Measurements from ENCODE around the gene USP35. TPM values are rescaled to one million over a fixed set of nuclear protein-coding genes. Genes with fewer than 3 reads are reported as not detected.
"Not testable (repeated sequence)": the region's sequence is repeated elsewhere in the genome, so short reads cannot be mapped to it uniquely, and the experiment has no call there.

Gene USP35
- total and polyA plus RNA-seq, 2 experiments from 2014 or later = 2.7 to 7.0 TPM

- DNase-seq = no peak
- H3K4me1 ChIP-seq (ENCODE audit: insufficient read depth) = no peaks in the 10 kb centered on the region
- 85 to 90% methylated on average over 14 of the region's 14 CpGs for WGBS, 2 experiments (ENCODE audit: low coverage in 1 of 2, low lambda C conversion rate in 2 of 2, missing lambda C conversion rate in 2 of 2)
- H3K9ac ChIP-seq = no peak overlapping the region
- H3K4me3 ChIP-seq = no peak overlapping the region
- no peaks in the 10 kb centered on the region for H3K36me3 ChIP-seq (ENCODE audit: low read depth)
- in situ Hi-C loops (cut with MboI) = loop anchor here (10.0 kb wide), 1 partner anchor 344 kb away; no protein-coding TSS in a partner anchor
- TF ChIP-seq EZH2phosphoT487 (IDR thresholded peaks at IDR 0.05; ENCODE audit: insufficient read depth, low read depth) (no peak), EZH2 (IDR thresholded peaks at IDR 0.05; ENCODE audit: insufficient read depth, poor library complexity, severe bottlenecking) (no peak)
- no peaks in the 10 kb centered on the region for H3K9me2 ChIP-seq (ENCODE audit: insufficient read depth)
- no peaks in the 10 kb centered on the region for H4K20me1 ChIP-seq (ENCODE audit: insufficient read depth)
- no peak overlapping the region for H3K27ac ChIP-seq
- H2AFZ ChIP-seq = no peak overlapping the region
- no peaks in the 10 kb centered on the region for H3F3A ChIP-seq (ENCODE audit: insufficient read depth)
- no peak overlapping the region for H3K4me2 ChIP-seq (ENCODE audit: unreplicated experiment)
- H3K27me3 ChIP-seq (replicated peaks; ENCODE audit: insufficient read depth) = no peaks in the 10 kb centered on the region
- no peaks in the 10 kb centered on the region for H3K9me3 ChIP-seq (ENCODE audit: low read depth)
- H3K79me2 ChIP-seq (ENCODE audit: insufficient read depth) = no peaks in the 10 kb centered on the region
Observed at GRCh38 chr11:78220218-78221157, 31.8 kb downstream of the USP35 start.

- Histone ChIP-seq H3K4me2 (ENCODE audit: unreplicated experiment) (no peak overlapping the region), H3K79me2 (ENCODE audit: insufficient read depth) (no peaks in the 10 kb centered on the region), H4K20me1 (ENCODE audit: insufficient read depth) (no peaks in the 10 kb centered on the region), H3K27me3 (replicated peaks; ENCODE audit: insufficient read depth) (no peaks in the 10 kb centered on the region), H3K4me1 (ENCODE audit: insufficient read depth) (no peaks in the 10 kb centered on the region), H3K36me3 (ENCODE audit: low read depth) (no peaks in the 10 kb centered on the region), H3K9me2 (ENCODE audit: insufficient read depth) (no peaks in the 10 kb centered on the region), H3K9ac (no peak overlapping the region), H3K4me3 (no peak overlapping the region), H2AFZ (no peak overlapping the region), H3K9me3 (ENCODE audit: low read depth) (no peaks in the 10 kb centered on the region), H3F3A (ENCODE audit: insufficient read depth) (no peaks in the 10 kb centered on the region), H3K27ac (no peak overlapping the region)
- DNase-seq = no peak
- TF ChIP-seq EZH2 (IDR thresholded peaks at IDR 0.05; ENCODE audit: insufficient read depth, poor library complexity, severe bottlenecking) (no peak), EZH2phosphoT487 (IDR thresholded peaks at IDR 0.05; ENCODE audit: insufficient read depth, low read depth) (no peak)
- in situ Hi-C loops (cut with MboI) = loop anchor here (10.0 kb wide), 1 partner anchor 343 kb away; no protein-coding TSS in a partner anchor
- WGBS, 2 experiments (ENCODE audit: low coverage in 1 of 2, low lambda C conversion rate in 2 of 2, missing lambda C conversion rate in 2 of 2) = 88 to 89% methylated on average over 13 of the region's 13 CpGs
Observed at GRCh38 chr11:78221396-78222315, 32.9 kb downstream of the USP35 start.

- H4K20me1 ChIP-seq (ENCODE audit: insufficient read depth); H3K9me3 ChIP-seq (ENCODE audit: low read depth); H3K9ac ChIP-seq; H3F3A ChIP-seq (ENCODE audit: insufficient read depth); H3K9me2 ChIP-seq (ENCODE audit: insufficient read depth); H3K4me1 ChIP-seq (ENCODE audit: insufficient read depth); H3K79me2 ChIP-seq (ENCODE audit: insufficient read depth); H3K27me3 ChIP-seq (replicated peaks; ENCODE audit: insufficient read depth); H2AFZ ChIP-seq; DNase-seq; H3K27ac ChIP-seq; H3K36me3 ChIP-seq (ENCODE audit: low read depth); H3K4me3 ChIP-seq; H3K4me2 ChIP-seq (ENCODE audit: unreplicated experiment): not testable (repeated sequence)
- WGBS, 2 experiments (ENCODE audit: low coverage in 1 of 2, low lambda C conversion rate in 2 of 2, missing lambda C conversion rate in 2 of 2) = 80 to 81% methylated on average over 10 of the region's 10 CpGs
- in situ Hi-C loops (cut with MboI) = loop anchor here (10.0 kb wide), 1 partner anchor 342 kb away; no protein-coding TSS in a partner anchor
Observed at GRCh38 chr11:78222726-78223125, 34.0 kb downstream of the USP35 start.

- Histone ChIP-seq H3K79me2 (ENCODE audit: insufficient read depth) (no peaks in the 10 kb centered on the region), H3F3A (ENCODE audit: insufficient read depth) (no peaks in the 10 kb centered on the region), H4K20me1 (ENCODE audit: insufficient read depth) (no peaks in the 10 kb centered on the region), H3K9me3 (ENCODE audit: low read depth) (no peaks in the 10 kb centered on the region), H3K4me2 (ENCODE audit: unreplicated experiment) (no peak overlapping the region), H3K27ac (no peak overlapping the region), H3K36me3 (ENCODE audit: low read depth) (no peaks in the 10 kb centered on the region), H2AFZ (no peak overlapping the region), H3K27me3 (replicated peaks; ENCODE audit: insufficient read depth) (no peaks in the 10 kb centered on the region), H3K9me2 (ENCODE audit: insufficient read depth) (no peaks in the 10 kb centered on the region), H3K9ac (no peak overlapping the region), H3K4me1 (ENCODE audit: insufficient read depth) (no peaks in the 10 kb centered on the region), H3K4me3 (no peak overlapping the region)
- DNase-seq = no peak
- TF ChIP-seq EZH2 (IDR thresholded peaks at IDR 0.05; ENCODE audit: insufficient read depth, poor library complexity, severe bottlenecking) (no peak), EZH2phosphoT487 (IDR thresholded peaks at IDR 0.05; ENCODE audit: insufficient read depth, low read depth) (no peak)
- in situ Hi-C loops (cut with MboI) = loop anchor here (10.0 kb wide), 1 partner anchor 341 kb away; no protein-coding TSS in a partner anchor
- WGBS, 2 experiments (ENCODE audit: low coverage in 1 of 2, low lambda C conversion rate in 2 of 2, missing lambda C conversion rate in 2 of 2) = 89 to 96% methylated on average over 9 of the region's 9 CpGs
Observed at GRCh38 chr11:78223320-78223954, 34.7 kb downstream of the USP35 start.
